Neural progenitor cell (in vitro differentiated cells): ENCODE measurements around the gene SYMPK. TPM values are rescaled to one million over a fixed set of nuclear protein-coding genes. Genes with fewer than 3 reads are reported as not detected.
A peak's percentile ranks its signal among the peaks of the same experiment; 100 is the strongest.

ENCODE experiments used
- DNase-seq: peaks from one replicate; pipeline ENCODE4 v3.0.0-alpha.2; 2016; ENCODE audit warnings: low spot score
- H2AFZ ChIP-seq: fragments of 200-600 bp; sonication (generic); replicated peaks from 2 replicates; pipeline ENCODE4 v1.6.1; 2016; ENCODE audit warnings: antibody characterized with exemption
- H3F3A ChIP-seq: fragments of 200-600 bp; sonication (generic); 2 replicates; pipeline ENCODE4 v1.6.1; 2016; ENCODE audit warnings: antibody characterized with exemption, low read depth
- H3K27ac ChIP-seq: fragments of 200-600 bp; sonication (generic); 2 replicates; pipeline ENCODE4 v1.5.1; 2016; ENCODE audit warnings: mild to moderate bottlenecking
- H3K27me3 ChIP-seq: fragments of 200-600 bp; sonication (generic); 2 replicates; pipeline ENCODE4 v1.6.1; 2016; ENCODE audit warnings: mild to moderate bottlenecking, moderate library complexity
- H3K36me3 ChIP-seq: fragments of 200-600 bp; sonication (generic); 2 replicates; pipeline ENCODE4 v1.5.1; 2016
- H3K4me1 ChIP-seq: fragments of 200-600 bp; sonication (generic); 2 replicates; pipeline ENCODE4 v1.6.1; 2016; ENCODE audit warnings: mixed run types
- H3K4me2 ChIP-seq: fragments of 200-600 bp; sonication (generic); 2 replicates; pipeline ENCODE4 v1.6.1; 2016
- H3K4me3 ChIP-seq: fragments of 200-600 bp; sonication (generic); 2 replicates; pipeline ENCODE4 v1.5.1; 2016
- H3K79me2 ChIP-seq: fragments of 200-600 bp; sonication (generic); 2 replicates; pipeline ENCODE4 v1.6.1; 2016; ENCODE audit warnings: low read depth
- H3K9ac ChIP-seq: fragments of 200-600 bp; sonication (generic); 2 replicates; pipeline ENCODE4 v1.6.1; 2016
- H3K9me3 ChIP-seq: fragments of 200-600 bp; sonication (generic); 2 replicates; pipeline ENCODE4 v1.5.1; 2016; ENCODE audit warnings: low read depth
- H4K20me1 ChIP-seq: fragments of 200-600 bp; sonication (generic); 2 replicates; pipeline ENCODE4 v1.6.1; 2016; ENCODE audit warnings: low read depth
- H3K27ac Mint-ChIP-seq: 3 replicates; pipeline ENCODE4 v1.8.0; 2021; ENCODE audit warnings: mixed read lengths
- H3K27me3 Mint-ChIP-seq: 2 replicates; pipeline ENCODE4 v1.8.0; 2022; ENCODE audit warnings: low read depth, mild to moderate bottlenecking, inconsistent platforms, moderate library complexity, mixed read lengths; ENCODE audit not compliant: insufficient read depth
- H3K36me3 Mint-ChIP-seq: 3 replicates; pipeline ENCODE4 v1.8.0; 2021; ENCODE audit warnings: mixed read lengths
- H3K4me1 Mint-ChIP-seq: 3 replicates; pipeline ENCODE4 v1.8.0; 2021; ENCODE audit warnings: mixed read lengths
- H3K4me3 Mint-ChIP-seq: 3 replicates; pipeline ENCODE4 v1.8.0; 2021; ENCODE audit warnings: mild to moderate bottlenecking, moderate library complexity, mixed read lengths
- H3K9me3 Mint-ChIP-seq: 3 replicates; pipeline ENCODE4 v1.8.0; 2020; ENCODE audit warnings: mixed read lengths
- CTCF ChIP-seq: fragments of 200-600 bp; sonication (generic); IDR thresholded peaks from 2 replicates; pipeline ENCODE4 v1.5.1; 2017; ENCODE audit warnings: antibody characterized with exemption, mild to moderate bottlenecking
- EZH2 ChIP-seq: fragments of 200-600 bp; sonication (generic); IDR thresholded peaks from 2 replicates; pipeline ENCODE4 v1.6.1; 2017; ENCODE audit warnings: antibody characterized with exemption, mild to moderate bottlenecking, moderate library complexity
- EZH2phosphoT487 ChIP-seq: fragments of 200-600 bp; sonication (generic); IDR thresholded peaks from 2 replicates; pipeline ENCODE4 v1.6.1; 2017; ENCODE audit warnings: antibody characterized with exemption
- total RNA-seq: library from RNA; depleted of rRNA; stranded (reverse); fragments of >200 nt; gene quantifications from 2 replicates; pipeline ENCODE4 v1.2.3, GENCODE V29; 2015; ENCODE audit warnings: low replicate concordance

SYMPK gene
- total RNA-seq, 1 donor from 2014 or later, result 38.3 TPM

GRCh38 chr19:45773384-45773783 is 89.6 kb downstream of the SYMPK start:
- Mint-ChIP-seq H3K9me3 (no peaks in the 10 kb centered on the region), H3K4me3 (no peak overlapping the region), H3K27ac (no peak overlapping the region), H3K27me3 (peaks cover 12% of the 10 kb centered on the region), H3K4me1 (peaks cover 10% of the 10 kb centered on the region), H3K36me3 (peaks cover 13% of the 10 kb centered on the region)
- peaks cover 3% of the 10 kb centered on the region for H3K79me2 ChIP-seq
- no peaks in the 10 kb centered on the region for H3K9me3 ChIP-seq
- no peak for DNase-seq
- no peak overlapping the region for H3K4me2 ChIP-seq
- no peak overlapping the region for H3K4me3 ChIP-seq
- peaks cover 28% of the 10 kb centered on the region for H4K20me1 ChIP-seq
- peaks cover 5% of the 10 kb centered on the region for H3K4me1 ChIP-seq
- no peak overlapping the region for H3K9ac ChIP-seq
- TF ChIP-seq EZH2 (no peak), EZH2phosphoT487 (no peak), CTCF (no peak)
- no peaks in the 10 kb centered on the region for H3K36me3 ChIP-seq
- no peak overlapping the region for H2AFZ ChIP-seq
- H3K27ac ChIP-seq, result no peak overlapping the region
- no peaks in the 10 kb centered on the region for H3K27me3 ChIP-seq
- H3F3A ChIP-seq, result peaks cover 44% of the 10 kb centered on the region

GRCh38 chr19:45772912-45773311 is 90.0 kb downstream of the SYMPK start:
- Histone ChIP-seq H3K4me1 (peaks cover 5% of the 10 kb centered on the region), H2AFZ (no peak overlapping the region), H3K27ac (no peak overlapping the region), H4K20me1 (peaks cover 25% of the 10 kb centered on the region), H3K36me3 (no peaks in the 10 kb centered on the region), H3K4me3 (no peak overlapping the region), H3K4me2 (no peak overlapping the region), H3K79me2 (peaks cover 8% of the 10 kb centered on the region), H3K9ac (no peak overlapping the region), H3F3A (peaks cover 48% of the 10 kb centered on the region), H3K9me3 (no peaks in the 10 kb centered on the region), H3K27me3 (no peaks in the 10 kb centered on the region)
- Mint-ChIP-seq H3K4me1 (peaks cover 10% of the 10 kb centered on the region), H3K4me3 (no peak overlapping the region), H3K36me3 (peaks cover 12% of the 10 kb centered on the region), H3K27ac (no peak overlapping the region), H3K27me3 (peaks cover 11% of the 10 kb centered on the region), H3K9me3 (no peaks in the 10 kb centered on the region)
- DNase-seq, result no peak
- TF ChIP-seq EZH2phosphoT487 (no peak), EZH2 (no peak), CTCF (no peak)

- H3K4me3 Mint-ChIP-seq, result peak overlapping the region; percentile 13
- no peak overlapping the region for H3K4me3 ChIP-seq
- no peak for DNase-seq
These were observed 90.7 kb downstream of the SYMPK start for GRCh38 chr19:45772130-45772840.

More at GRCh38 chr19:45772130-45772840, 90.7 kb downstream of the SYMPK start:
- Mint-ChIP-seq H3K27me3 (peaks cover 11% of the 10 kb centered on the region), H3K27ac (peak overlapping the region; percentile 12), H3K36me3 (peaks cover 12% of the 10 kb centered on the region), H3K9me3 (no peaks in the 10 kb centered on the region), H3K4me1 (peaks cover 10% of the 10 kb centered on the region)
- Histone ChIP-seq H2AFZ (no peak overlapping the region), H3K4me1 (peaks cover 5% of the 10 kb centered on the region), H3K79me2 (peaks cover 14% of the 10 kb centered on the region), H3K4me2 (no peak overlapping the region), H3K27me3 (no peaks in the 10 kb centered on the region), H3K9ac (no peak overlapping the region), H3K36me3 (no peaks in the 10 kb centered on the region), H3K27ac (peak overlapping the region; percentile 29), H3F3A (peaks cover 54% of the 10 kb centered on the region), H3K9me3 (no peaks in the 10 kb centered on the region), H4K20me1 (peaks cover 26% of the 10 kb centered on the region)
- no peak for TF ChIP-seq EZH2phosphoT487
- no peak for TF ChIP-seq CTCF
- no peak for TF ChIP-seq EZH2
